HEK293 (cell line): Measurements from ENCODE around the gene KCTD15.

ENCODE experiments used
- ELK4 ChIP-seq: IDR thresholded peaks from 2 replicates; pipeline ENCODE4 v1.6.1; 2011; ENCODE audit warnings: mild to moderate bottlenecking, low read depth, low read length, borderline replicate concordance
- GLI2 ChIP-seq: fragments of 450-650 bp; formaldehyde crosslinking; IDR thresholded peaks from 2 replicates; pipeline ENCODE4; 2017; ENCODE audit warnings: missing biosample characterization, missing genetic modification characterization, low read depth, borderline replicate concordance
- HIC1 ChIP-seq: fragments of 450-650 bp; formaldehyde crosslinking; IDR thresholded peaks from 2 replicates; pipeline ENCODE4 v1.5.1; 2016; ENCODE audit warnings: missing biosample characterization, missing genetic modification characterization
- HOXA7 ChIP-seq: sonication (generic); formaldehyde crosslinking; IDR thresholded peaks from 2 replicates; pipeline ENCODE4 v1.8.1; 2022; ENCODE audit warnings: missing genetic modification reagents, borderline replicate concordance
- INSM2 ChIP-seq: fragments of 450-650 bp; formaldehyde crosslinking; IDR thresholded peaks from 2 replicates; pipeline ENCODE4 v1.5.1; 2016; ENCODE audit warnings: missing biosample characterization, missing genetic modification characterization
- KLF1 ChIP-seq: fragments of 450-650 bp; formaldehyde crosslinking; IDR thresholded peaks from 2 replicates; pipeline ENCODE4 v1.5.1; 2016; ENCODE audit warnings: missing biosample characterization, missing genetic modification characterization
- KLF10 ChIP-seq: fragments of 450-650 bp; IDR thresholded peaks from 2 replicates; pipeline ENCODE4 v1.5.1; 2018; ENCODE audit warnings: missing biosample characterization, mild to moderate bottlenecking, missing genetic modification characterization
- PRDM6 ChIP-seq: fragments of 450-650 bp; formaldehyde crosslinking; IDR thresholded peaks from 2 replicates; pipeline ENCODE4 v1.5.1; 2017; ENCODE audit warnings: missing biosample characterization, missing genetic modification characterization
- TSHZ1 ChIP-seq: fragments of 450-650 bp; formaldehyde crosslinking; IDR thresholded peaks from 2 replicates; pipeline ENCODE4 v1.5.1; 2016; ENCODE audit warnings: missing biosample characterization, missing genetic modification characterization, borderline replicate concordance
- ZBTB20 ChIP-seq: fragments of 450-650 bp; formaldehyde crosslinking; IDR thresholded peaks from 2 replicates; pipeline ENCODE4 v1.5.1; 2016; ENCODE audit warnings: missing biosample characterization, missing genetic modification characterization
- ZBTB49 ChIP-seq: fragments of 450-650 bp; formaldehyde crosslinking; IDR thresholded peaks from 2 replicates; pipeline ENCODE4 v1.5.1; 2016; ENCODE audit warnings: missing biosample characterization, missing genetic modification characterization, low read depth
- ZFP69B ChIP-seq: fragments of 450-650 bp; formaldehyde crosslinking; IDR thresholded peaks from 2 replicates; pipeline ENCODE4 v1.5.1; 2016; ENCODE audit warnings: missing biosample characterization, missing genetic modification characterization
- ZNF112 ChIP-seq: fragments of 450-650 bp; formaldehyde crosslinking; IDR thresholded peaks from 2 replicates; pipeline ENCODE4 v1.5.0; 2017; ENCODE audit warnings: missing biosample characterization, missing genetic modification characterization
- ZNF121 ChIP-seq: fragments of 450-650 bp; formaldehyde crosslinking; IDR thresholded peaks from 2 replicates; pipeline ENCODE4 v1.5.1; 2016; ENCODE audit warnings: missing biosample characterization, missing genetic modification characterization
- ZNF138 ChIP-seq: fragments of 450-650 bp; formaldehyde crosslinking; IDR thresholded peaks from 2 replicates; pipeline ENCODE4 v1.5.1; 2016; ENCODE audit warnings: missing biosample characterization, missing genetic modification characterization, borderline replicate concordance
- ZNF155 ChIP-seq: fragments of 450-650 bp; formaldehyde crosslinking; IDR thresholded peaks from 2 replicates; pipeline ENCODE4 v1.5.1; 2016; ENCODE audit warnings: missing biosample characterization, missing genetic modification characterization
- ZNF184 ChIP-seq: fragments of 450-650 bp; IDR thresholded peaks from 2 replicates; pipeline ENCODE4 v1.5.1; 2018; ENCODE audit warnings: missing biosample characterization, mild to moderate bottlenecking, missing genetic modification characterization
- ZNF202 ChIP-seq: fragments of 450-650 bp; formaldehyde crosslinking; IDR thresholded peaks from 2 replicates; pipeline ENCODE4 v1.5.1; 2016; ENCODE audit warnings: missing biosample characterization, missing genetic modification characterization, borderline replicate concordance
- ZNF426 ChIP-seq: fragments of 450-650 bp; formaldehyde crosslinking; IDR thresholded peaks from 2 replicates; pipeline ENCODE4 v1.5.1; 2017; ENCODE audit warnings: missing biosample characterization, missing genetic modification characterization, mild to moderate bottlenecking, inconsistent platforms, moderate library complexity
- ZNF544 ChIP-seq: fragments of 450-650 bp; formaldehyde crosslinking; IDR thresholded peaks from 2 replicates; pipeline ENCODE4 v1.5.0; 2017; ENCODE audit warnings: missing biosample characterization, missing genetic modification characterization
- ZNF626 ChIP-seq: fragments of 450-650 bp; sonication (Bioruptor Pico); formaldehyde crosslinking; IDR thresholded peaks from 2 replicates; pipeline ENCODE4 v1.5.1; 2018; ENCODE audit warnings: missing biosample characterization, missing genetic modification characterization, inconsistent platforms
- ZNF701 ChIP-seq: fragments of 450-650 bp; formaldehyde crosslinking; IDR thresholded peaks from 2 replicates; pipeline ENCODE4 v1.5.1; 2016; ENCODE audit warnings: missing biosample characterization, missing genetic modification characterization
- ZNF830 ChIP-seq: fragments of 450-650 bp; IDR thresholded peaks from 2 replicates; pipeline ENCODE4 v1.5.0; 2018; ENCODE audit warnings: missing biosample characterization, missing genetic modification characterization, low read depth, mild to moderate bottlenecking, moderate library complexity
- ZSCAN5A ChIP-seq: fragments of 450-650 bp; formaldehyde crosslinking; IDR thresholded peaks from 2 replicates; pipeline ENCODE4 v1.5.1; 2016; ENCODE audit warnings: missing biosample characterization, missing genetic modification characterization

KCTD15 gene

GRCh38 chr19:33797802-33798671 lies 1.4 kb downstream of the KCTD15 start (continued):
- no peak for TF ChIP-seq ZBTB49 (tag by site-specific recombination)
- TF ChIP-seq KLF10 (tag by site-specific recombination) = no peak
- TF ChIP-seq ZSCAN5A (tag by site-specific recombination) = no peak
- TF ChIP-seq TSHZ1 (tag by site-specific recombination) = no peak
- no peak for TF ChIP-seq ZNF112 (tag by site-specific recombination)
- peak; percentile 55; the same call in 1 of the 2 replicates for TF ChIP-seq KLF1
- TF ChIP-seq ZNF544 (tag by site-specific recombination) = no peak
- TF ChIP-seq INSM2 (tag by site-specific recombination) = no peak; the same call in 1 of the 2 replicates
- TF ChIP-seq HIC1 = no peak
- peak; percentile 41; the same call in 1 of the 2 replicates for TF ChIP-seq ZNF202
- TF ChIP-seq GLI2 (tag by site-specific recombination) = no peak
- no peak for TF ChIP-seq ZBTB20 (tag by site-specific recombination)
- no peak for TF ChIP-seq ZNF626 (tag by site-specific recombination)
- TF ChIP-seq ZNF184 = no peak
- TF ChIP-seq ZNF830 (tag by site-specific recombination) = no peak
- no peak for TF ChIP-seq ZNF121 (tag by site-specific recombination)
- peak; percentile 49; the same call in 1 of the 2 replicates for TF ChIP-seq ZFP69B (tag by site-specific recombination)
- TF ChIP-seq HOXA7 = no peak
- TF ChIP-seq PRDM6 (tag by site-specific recombination) = peak; percentile 82
- TF ChIP-seq ZNF426 (tag by site-specific recombination) = no peak
- no peak for TF ChIP-seq ZNF138 (tag by site-specific recombination)
- TF ChIP-seq ZNF155 (tag by site-specific recombination) = no peak
- no peak for TF ChIP-seq ELK4
- no peak for TF ChIP-seq ZNF701
